K562 (cell line): Measurements from ENCODE around the gene PLG. TPM values are rescaled to one million over a fixed set of nuclear protein-coding genes. Genes with fewer than 3 reads are reported as not detected.

Experiments used
- ATAC-seq: fragments of 200-7000 bp; cut with Tn5 transposase; 3 replicates; pipeline ENCODE4 v1.9.1; 2020; ENCODE audit warnings: moderate library complexity
- BruUV-seq: library from RNA; stranded (reverse); fragments of 400-500 nt; replicated peaks from 2 replicates; lab custom pipeline; 2021; lab: Mats Ljungman, UMichigan
- CTCF ChIA-PET: fragments of 300-600 bp; formaldehyde crosslinking; extraction: SDS; loops from one replicate; lab custom pipeline; 2021; ENCODE audit warnings: low intra/inter-chr PET ratio; lab: Yijun Ruan, JAX
- POLR2A ChIA-PET: fragments of 300-600, 350-650 bp; sonication (Branson Sonifier 250); formaldehyde crosslinking; extraction: SDS; loops from one replicate; lab custom pipeline; 2021; ENCODE audit warnings: antibody characterized with exemption, inconsistent platforms; lab: Yijun Ruan, JAX
- DNase-seq, 4 experiments: peaks; one replicate each; pipeline versions ENCODE4 v3.0.0 to v3.0.0-alpha.2; 2011 to 2018; ENCODE audit warnings: low spot score in 3 of 4, mixed read lengths in 3 of 4; ENCODE audit errors: extremely low read depth in 1 of 4
- FAIRE-seq: peaks from 2 replicates; lab custom pipeline; 2011; peaks lifted over from hg19 to GRCh38; lab: Jason Lieb, UNC
- H2AFZ ChIP-seq: 2 replicates; pipeline ENCODE4 v1.6.0; 2011; ENCODE audit warnings: low read depth, low read length, control low read depth, inconsistent platforms
- H3K27ac ChIP-seq: fragments of 200-600 bp; 3 replicates; pipeline ENCODE4 v1.8.0; 2011; ENCODE audit warnings: low read depth, mild to moderate bottlenecking, control low read depth, inconsistent platforms, low read length, moderate library complexity, mixed read lengths; ENCODE audit errors: extremely low read depth
- H3K27me3 ChIP-seq, 2 experiments: fragments of 300-600 bp in 1 of 2; 2 replicates in 1 of 2; 3 replicates in 1 of 2; pipeline versions ENCODE4 v1.6.0 to v1.8.0; 2011; ENCODE audit warnings: inconsistent platforms in 2 of 2, low read length in 2 of 2, mild to moderate bottlenecking in 1 of 2, mixed read lengths in 1 of 2, moderate library complexity in 1 of 2; ENCODE audit not compliant: control insufficient read depth in 2 of 2, insufficient read depth in 2 of 2
- H3K36me3 ChIP-seq: fragments of 300-600 bp; 3 replicates; pipeline ENCODE4 v1.8.0; 2011; ENCODE audit warnings: mild to moderate bottlenecking, low read length, inconsistent platforms; ENCODE audit not compliant: control insufficient read depth, insufficient read depth
- H3K4me1 ChIP-seq, 2 experiments: fragments of 200-600 bp in 1 of 2; replicated peaks in 1 of 2; 2 replicates in 1 of 2; 3 replicates in 1 of 2; pipeline versions ENCODE4 v1.5.1 to v1.8.0; 2011; ENCODE audit warnings: inconsistent platforms in 2 of 2, low read length in 2 of 2, mild to moderate bottlenecking in 1 of 2, mixed read lengths in 1 of 2, moderate library complexity in 1 of 2; ENCODE audit not compliant: control insufficient read depth in 2 of 2, insufficient read depth in 2 of 2
- H3K4me2 ChIP-seq: 2 replicates; pipeline ENCODE4 v1.6.1; 2011; ENCODE audit warnings: low read length, control low read depth, inconsistent platforms, mixed read lengths; ENCODE audit not compliant: insufficient read depth
- H3K4me3 ChIP-seq: fragments of 200-600 bp; sonication (generic), shearing (Covaris generic); 2 replicates; pipeline ENCODE4 v1.5.1; 2016; ENCODE audit warnings: control low read depth, inconsistent platforms
- H3K79me2 ChIP-seq: fragments of 200-600 bp; 3 replicates; pipeline ENCODE4 v1.8.0; 2011; ENCODE audit warnings: low read length, inconsistent platforms; ENCODE audit not compliant: control insufficient read depth, insufficient read depth
- H3K9ac ChIP-seq, 2 experiments: 2 replicates each; pipeline versions ENCODE4 v1.6.0 to v1.6.1; 2011; ENCODE audit warnings: low read depth in 2 of 2, low read length in 2 of 2, control low read depth in 1 of 2, inconsistent platforms in 1 of 2, mild to moderate bottlenecking in 1 of 2, mixed read lengths in 1 of 2; ENCODE audit not compliant: insufficient read depth in 1 of 2
- H3K9me1 ChIP-seq: one replicate; pipeline ENCODE4 v1.6.0; 2011; ENCODE audit warnings: inconsistent platforms, mild to moderate bottlenecking, low read length, moderate library complexity; ENCODE audit not compliant: control insufficient read depth, insufficient read depth
- H3K9me3 ChIP-seq: replicated peaks from 2 replicates; pipeline ENCODE4 v1.5.1; 2011; ENCODE audit warnings: low read depth, low read length, inconsistent platforms; ENCODE audit not compliant: control insufficient read depth, insufficient read depth
- H4K20me1 ChIP-seq: replicated peaks from 2 replicates; pipeline ENCODE4 v1.6.1; 2011; ENCODE audit warnings: low read length, inconsistent platforms, mixed read lengths; ENCODE audit not compliant: control insufficient read depth, insufficient read depth
- BRF2 ChIP-seq: IDR thresholded peaks from 3 replicates; pipeline ENCODE4 v1.6.1; 2011; ENCODE audit warnings: borderline replicate concordance, mild to moderate bottlenecking; ENCODE audit not compliant: insufficient read length, insufficient read depth
- JUN ChIP-seq, 2 experiments: sonication (generic) in 1 of 2; formaldehyde crosslinking in 1 of 2; IDR thresholded peaks; 2 replicates each; pipeline versions ENCODE4 v1.6.1 to v1.8.0; 2012 to 2022; ENCODE audit warnings: borderline replicate concordance in 2 of 2, mild to moderate bottlenecking in 2 of 2, improper control_type of control experiment in 1 of 2, low read depth in 1 of 2, low read length in 1 of 2, missing genetic modification reagents in 1 of 2
- PRDM10 ChIP-seq: fragments of 450-650 bp; IDR thresholded peaks from 2 replicates; pipeline ENCODE4 v1.6.1; 2018; ENCODE audit not compliant: partially characterized antibody
- SREBF2 ChIP-seq: sonication (generic); formaldehyde crosslinking; IDR thresholded peaks from 2 replicates; pipeline ENCODE4 v1.4.0; 2020; ENCODE audit warnings: mild to moderate bottlenecking, missing genetic modification reagents
- ZBTB5 ChIP-seq: fragments of 450-650 bp; IDR thresholded peaks from 2 replicates; pipeline ENCODE4 v1.6.1; 2017; ENCODE audit warnings: antibody characterized with exemption
- WGBS: fragments of 100-300 bp; shearing (Covaris generic); methylation state at CpG from one replicate; pipeline ENCODE4 v1.1.6; 2016; ENCODE audit warnings: low coverage, mixed read lengths; ENCODE audit not compliant: insufficient coverage; ENCODE audit errors: missing lambda C conversion rate; 5-methylcytosine and 5-hydroxymethylcytosine counted together
- in situ Hi-C: fragments of 300-500 bp; cut with MboI; formaldehyde crosslinking; loops from 4 replicates; pipeline ENCODE4 v1.15.0; 2018; ENCODE audit warnings: inconsistent platforms, mixed read lengths
- intact Hi-C: fragments of 100-400 bp; cut with micrococcal nuclease; formaldehyde crosslinking; loops from 2 replicates; pipeline ENCODE4 v1.14.2; 2022
- polyA plus RNA-seq, 8 experiments: library from polyadenylated mRNA; depleted of rRNA in 4 of 8; stranded (reverse) in 5 of 8; unstranded in 3 of 8; fragments of >200 nt; fragmentation: Nextera tagmentation in 2 of 8; fragmentation: Illumina TruSeq in 1 of 8; extraction: Ambion mirVana in 2 of 8; extraction: Trizol in 1 of 8; gene quantifications; 2 replicates each; pipeline versions ENCODE4 v1.2.1 to v1.2.3, GENCODE V29; 2011 to 2014; ENCODE audit warnings: inconsistent platforms in 1 of 8, missing spikeins in 1 of 8
- total RNA-seq, 7 experiments: library from RNA; depleted of rRNA in 6 of 7; stranded (reverse); fragments of >200 nt in 6 of 7; fragmentation: Illumina TruSeq in 2 of 7; extraction: Trizol in 2 of 7; gene quantifications; 2 replicates each; pipeline versions ENCODE4 v1.2.1 to v1.2.3, GENCODE V29; 2011 to 2021; ENCODE audit warnings: low replicate concordance in 1 of 7

Gene PLG
- total and polyA plus RNA-seq, 9 of the 15 experiments (the other 6 are each of a cell fraction or from before 2014, with no cell fraction given) = 0.64 TPM; not detected in 8

- no peak overlapping the region for H3K4me2 ChIP-seq
- peaks cover 2% of the 10 kb centered on the region; the same call in 1 of the 2 replicates for H3K9me3 ChIP-seq
- 35% methylated on average over 3 of the region's 4 CpGs for WGBS
- POLR2A ChIA-PET = no interaction called here
- DNase-seq (no peak), ATAC-seq (no peak), FAIRE-seq (no peak)
- no peaks in the 10 kb centered on the region for H3K27me3 ChIP-seq
- H3K9me1 ChIP-seq = no peaks in the 10 kb centered on the region
- no TSS peak for BruUV-seq
- in situ Hi-C loops = no loop called here
- H4K20me1 ChIP-seq = no peaks in the 10 kb centered on the region
- no peaks in the 10 kb centered on the region; the same call in 2 of the 3 replicates for H3K36me3 ChIP-seq
- CTCF ChIA-PET = interaction anchor here (0.6 kb wide), 1 partner anchor 63 kb away, joined by 3 read pairs; no protein-coding TSS in a partner anchor
- no peak for TF ChIP-seq BRF2
- peak; percentile 28 for TF ChIP-seq PRDM10
- no peak for TF ChIP-seq JUN (IDR thresholded peaks at IDR 0.05; ENCODE audit: borderline replicate concordance, low read depth, low read length)
- TF ChIP-seq JUN (CRISPR knock-in tag; IDR thresholded peaks at IDR 0.05; ENCODE audit: borderline replicate concordance) = no peak
- TF ChIP-seq SREBF2 (CRISPR knock-in tag) = no peak
- no peak for TF ChIP-seq ZBTB5
- TF ChIP-seq, all 486 proteins: peak for 1
- Histone ChIP-seq H3K27ac (no peak overlapping the region), H3K9ac (no peak overlapping the region), H3K79me2 (no peaks in the 10 kb centered on the region), H3K4me1 (peaks cover 10 to 17% of the 10 kb centered on the region in 2 experiments; a peak in 4 of 5 replicates), H2AFZ (no peak overlapping the region), H3K4me3 (no peak overlapping the region)
- intact Hi-C loops = no loop called here
Observed at GRCh38 chr6:160788806-160789205, 86.8 kb downstream of the PLG start.
